HG03103 (cell line): Measurements from ENCODE around the gene HSPB8.

Experiments
- ATAC-seq: cut with Tn5 transposase; IDR thresholded peaks from one replicate; pipeline ENCODE4 v1.9.1; 2021; ENCODE audit warnings: low read depth; ENCODE audit not compliant: unreplicated experiment

Gene HSPB8

DNA sequence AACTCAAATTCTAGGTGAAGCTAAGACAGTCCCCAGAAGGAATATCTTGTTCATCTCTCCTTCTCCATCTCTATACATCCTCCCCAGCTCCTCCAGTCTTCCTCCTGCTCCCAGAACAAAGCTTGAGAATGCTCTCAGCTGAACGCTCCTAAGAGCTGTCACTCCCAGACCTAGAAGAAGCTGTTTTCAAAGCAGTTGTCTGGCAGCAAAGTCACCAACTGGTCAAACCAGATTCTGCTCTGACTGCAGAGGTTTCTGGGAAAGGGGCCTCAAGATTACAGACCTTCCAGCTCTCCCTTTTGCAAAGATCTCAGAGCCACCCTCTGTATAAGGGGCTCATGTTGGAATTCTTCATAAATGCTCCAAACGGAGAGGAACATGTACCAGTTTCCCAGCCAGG is 9.6 kb upstream of the HSPB8 start:
- ATAC-seq: no peak

DNA sequence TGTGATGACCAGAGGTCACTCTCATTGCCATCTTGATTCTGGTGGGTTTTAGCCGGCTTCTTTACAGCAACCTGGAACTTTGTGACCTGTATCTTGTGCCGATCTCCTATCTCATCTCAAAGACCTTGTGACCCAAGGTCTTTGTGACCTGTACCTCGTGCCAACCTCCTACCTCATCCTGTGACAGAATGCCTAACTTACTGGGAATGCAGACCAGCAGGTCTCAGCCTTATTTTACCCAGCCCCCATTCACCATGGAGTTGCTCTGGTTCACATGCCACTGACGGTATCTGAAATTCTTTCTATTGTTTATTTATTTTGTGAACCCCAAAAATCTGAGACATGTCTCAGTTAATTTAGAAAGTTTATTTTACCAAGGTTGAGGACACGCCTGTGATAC is 7.4 kb upstream of the HSPB8 start:
- no peak for ATAC-seq

GRCh38 chr12:119171691-119172425 is 6.9 kb upstream of the HSPB8 start:
- no peak for ATAC-seq

GRCh38 chr12:119175081-119175480 is 3.6 kb upstream of the HSPB8 start:
- no peak for ATAC-seq

GRCh38 chr12:119176267-119177055 is 2.3 kb upstream of the HSPB8 start:
- ATAC-seq: no peak

DNA sequence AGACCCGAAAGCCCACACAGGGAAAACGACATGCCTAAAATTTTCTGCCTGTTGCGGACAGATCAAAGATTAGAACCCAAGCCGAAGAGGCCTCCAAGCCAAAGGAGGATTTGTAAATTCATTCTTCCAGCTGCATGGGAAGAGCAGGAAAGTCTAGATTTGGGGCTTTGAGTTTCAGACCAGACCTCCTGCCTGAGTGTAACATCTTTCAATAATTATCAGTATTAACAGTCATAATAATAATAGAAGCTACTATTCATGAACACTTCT is 1.7 kb upstream of the HSPB8 start:
- no peak for ATAC-seq

DNA sequence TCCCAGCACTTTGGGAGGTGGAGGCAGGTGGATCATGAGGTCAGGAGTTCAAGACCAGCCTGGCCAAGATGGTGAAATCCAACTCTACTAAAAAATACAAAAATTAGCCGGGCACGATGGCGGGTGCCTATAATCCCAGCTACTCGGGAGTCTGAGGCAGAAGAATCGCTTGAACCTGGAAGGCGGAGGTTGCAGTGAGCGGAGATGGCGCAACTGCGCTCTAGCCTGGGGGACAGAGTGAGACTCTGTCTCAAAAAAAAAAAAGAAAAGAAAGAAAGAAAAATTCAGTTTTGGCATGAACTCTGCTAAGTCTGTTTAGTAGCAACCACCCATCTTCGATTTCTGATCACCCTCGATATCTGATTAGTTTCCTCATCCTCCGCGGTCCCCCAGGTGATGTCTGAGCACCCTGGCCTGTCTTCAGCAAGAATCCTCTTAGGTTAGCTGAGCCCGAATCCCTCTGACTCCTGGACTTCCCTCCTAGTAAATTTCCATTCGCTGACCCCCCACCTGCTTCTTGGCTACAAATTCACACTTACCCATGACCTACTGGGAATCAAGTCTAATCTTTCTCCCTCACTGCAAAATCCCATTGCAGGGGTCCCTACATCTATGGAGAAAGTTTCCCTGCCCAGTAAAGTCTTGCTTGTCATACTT is 879 bp upstream of the HSPB8 start:
- ATAC-seq: no peak

DNA sequence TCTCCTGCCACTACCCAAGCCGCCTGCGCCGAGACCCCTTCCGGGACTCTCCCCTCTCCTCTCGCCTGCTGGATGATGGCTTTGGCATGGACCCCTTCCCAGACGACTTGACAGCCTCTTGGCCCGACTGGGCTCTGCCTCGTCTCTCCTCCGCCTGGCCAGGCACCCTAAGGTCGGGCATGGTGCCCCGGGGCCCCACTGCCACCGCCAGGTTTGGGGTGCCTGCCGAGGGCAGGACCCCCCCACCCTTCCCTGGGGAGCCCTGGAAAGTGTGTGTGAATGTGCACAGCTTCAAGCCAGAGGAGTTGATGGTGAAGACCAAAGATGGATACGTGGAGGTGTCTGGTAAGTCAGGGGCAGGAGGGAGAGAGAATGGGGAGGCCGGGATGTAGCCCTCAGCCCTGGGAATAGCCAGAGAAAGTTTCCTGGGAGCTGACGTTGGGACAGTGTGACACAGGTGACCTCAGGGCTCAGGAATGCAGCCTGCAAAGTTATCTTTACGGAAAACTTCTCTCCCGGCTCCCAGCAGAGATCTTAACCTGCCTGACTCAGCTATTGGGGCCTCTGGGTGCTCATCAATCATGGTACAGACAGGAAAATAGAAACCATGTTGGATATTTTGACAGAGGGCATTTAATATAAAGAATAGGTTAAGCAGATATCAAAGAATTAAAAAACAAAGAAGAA is 747 bp downstream of the HSPB8 start:
- ATAC-seq: no peak

- no peak for ATAC-seq
Observed at GRCh38 chr12:119180380-119181040, 1.8 kb downstream of the HSPB8 start.

DNA sequence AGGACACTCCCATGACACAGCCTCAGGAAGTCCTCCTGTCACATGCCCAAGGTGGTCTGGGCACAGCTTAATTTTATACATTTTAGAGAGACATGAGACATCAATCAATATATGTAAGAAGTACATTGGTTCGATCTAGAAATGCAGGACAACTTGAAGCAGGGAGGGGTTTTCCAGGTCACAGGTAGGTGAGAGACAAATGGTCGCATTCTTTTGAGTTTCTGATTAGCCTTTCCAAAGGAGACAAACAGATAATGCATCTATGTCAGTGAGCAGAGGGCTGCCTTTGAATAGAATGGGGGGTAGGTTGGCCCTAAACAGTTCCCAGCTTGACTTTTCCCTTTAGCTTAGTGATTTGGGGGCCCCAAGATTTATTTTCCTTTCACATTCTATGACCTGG is 2.5 kb downstream of the HSPB8 start:
- no peak for ATAC-seq

DNA sequence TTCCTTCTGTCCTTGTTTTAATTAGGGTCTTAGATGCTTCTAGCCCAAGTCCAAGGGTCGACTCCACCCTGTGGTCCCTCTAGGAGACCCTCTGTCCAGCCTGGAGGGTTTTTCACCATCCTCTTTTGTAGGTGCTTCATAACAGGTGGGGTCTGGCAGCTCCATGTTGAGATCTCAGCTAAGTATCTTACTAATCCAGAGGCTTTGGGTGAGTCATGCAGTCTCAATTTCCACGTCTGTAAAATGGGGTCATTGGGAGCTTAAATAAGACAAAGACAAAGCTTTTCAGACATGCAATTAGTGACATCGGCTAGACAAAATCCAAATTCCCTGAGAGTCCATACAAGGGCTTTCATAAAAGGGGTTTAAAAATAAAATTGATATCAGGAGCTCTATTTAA is 3.2 kb downstream of the HSPB8 start:
- no peak for ATAC-seq

DNA sequence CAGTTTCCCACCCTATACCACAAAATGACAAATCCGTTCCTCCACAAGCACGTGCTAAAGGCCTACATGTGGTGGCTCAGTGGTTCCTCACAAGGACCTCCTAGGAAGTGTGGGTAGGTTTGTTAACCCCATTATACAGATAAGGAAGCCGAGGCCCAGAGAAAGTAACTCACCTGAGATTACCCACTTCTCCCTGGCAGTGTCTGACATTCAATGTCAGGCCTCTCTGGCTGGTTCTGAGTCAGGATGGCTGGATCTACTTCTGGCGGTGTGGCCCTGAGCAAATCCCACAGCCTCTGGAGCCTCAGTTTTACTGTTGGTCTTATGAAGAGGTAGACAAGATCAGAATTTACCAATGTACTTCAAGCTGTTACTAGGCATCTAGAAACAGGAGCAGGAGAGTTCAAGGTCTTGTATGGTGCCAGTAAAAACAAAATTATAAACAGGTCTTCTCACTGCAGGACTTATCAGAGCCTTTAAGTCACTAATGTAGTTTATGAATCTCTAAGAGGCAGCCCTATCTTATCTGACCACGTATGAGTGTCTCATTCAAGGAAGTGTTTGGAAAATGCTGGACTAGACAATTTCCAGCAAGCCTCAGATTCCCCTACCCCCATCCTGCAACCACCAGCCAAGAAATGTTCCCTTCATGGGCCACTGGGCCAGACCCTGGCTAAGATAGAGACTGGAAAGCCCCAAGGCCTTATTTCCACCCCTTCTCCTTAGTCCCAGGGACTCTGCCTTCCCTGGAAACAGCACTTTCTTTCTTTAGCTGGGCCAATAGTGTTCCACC is 4.2 kb downstream of the HSPB8 start:
- ATAC-seq: no peak

- no peak for ATAC-seq
Observed at GRCh38 chr12:119183942-119184695, 5.4 kb downstream of the HSPB8 start.

DNA sequence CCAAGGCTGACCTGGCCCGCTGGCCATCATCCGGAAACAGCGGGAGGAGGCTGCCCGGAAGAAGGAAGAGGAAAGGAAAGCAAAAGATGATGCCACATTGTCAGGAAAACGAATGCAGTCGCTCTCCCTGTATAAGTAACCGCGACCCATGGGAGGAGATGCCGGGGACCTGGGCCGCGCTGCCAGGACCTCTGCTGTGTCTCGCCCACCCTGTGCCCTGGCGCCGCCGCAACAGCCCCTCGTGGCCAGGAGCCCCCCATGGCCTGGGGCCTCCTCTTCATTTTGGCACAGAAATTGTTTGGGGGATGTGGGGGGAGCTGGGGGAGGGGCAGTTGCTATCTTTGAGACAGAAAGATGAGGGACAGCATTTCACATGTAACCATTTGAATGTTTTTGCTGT is 16.5 kb downstream of the HSPB8 start:
- ATAC-seq: no peak

DNA sequence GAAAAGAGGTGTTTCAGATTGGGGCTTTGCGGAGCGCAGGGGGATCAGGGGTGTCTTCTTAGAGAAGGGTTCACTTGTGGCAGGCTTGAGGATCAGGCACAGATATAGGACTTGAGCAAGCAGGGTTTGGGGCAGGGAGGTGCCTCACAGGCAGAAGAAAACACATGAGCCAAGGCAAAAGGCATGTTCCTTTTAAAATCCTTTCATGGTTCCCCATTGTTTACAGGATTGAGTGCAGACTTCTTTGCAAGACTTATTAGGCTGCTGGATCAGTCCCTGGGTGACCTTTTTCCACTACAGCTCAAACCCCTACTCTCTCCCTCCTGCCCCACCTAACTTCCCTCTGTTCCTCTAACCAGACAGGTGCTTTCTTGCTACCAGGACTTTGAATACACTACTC is 19.7 kb downstream of the HSPB8 start:
- ATAC-seq: no peak

- no peak for ATAC-seq
Observed at GRCh38 chr12:119200601-119201000, 21.9 kb downstream of the HSPB8 start.

GRCh38 chr12:119201789-119202543 is 23.2 kb downstream of the HSPB8 start:
- no peak for ATAC-seq

DNA sequence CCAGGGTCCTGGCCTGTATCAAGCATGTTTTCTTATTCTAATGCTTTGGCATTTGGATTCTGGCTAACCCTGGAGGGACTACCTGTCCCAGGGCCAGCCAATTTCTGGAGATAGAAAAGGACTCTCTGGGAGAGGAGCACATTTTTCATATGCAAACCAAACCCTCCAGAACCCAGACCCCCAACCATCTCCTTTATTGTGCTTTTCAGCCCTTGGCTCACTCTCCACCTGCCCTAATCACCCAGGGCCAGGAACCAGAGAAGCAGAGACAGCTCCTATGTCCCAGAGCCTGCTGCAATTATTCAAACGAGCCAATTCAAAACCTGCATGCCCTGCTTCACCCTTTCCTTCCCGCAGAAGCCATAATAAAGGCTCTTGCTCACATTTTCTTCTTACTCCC is 23.8 kb downstream of the HSPB8 start:
- ATAC-seq: no peak

- no peak for ATAC-seq
Observed at GRCh38 chr12:119204131-119204530, 25.4 kb downstream of the HSPB8 start.
